AG10803 (cell line): ENCODE data around the gene GADL1.

Experiments
- DNase-seq: peaks from one replicate; pipeline ENCODE4 v3.0.0; 2010; ENCODE audit warnings: low read depth
- H3K4me3 ChIP-seq: 2 replicates; pipeline ENCODE4 v1.5.1; 2011; ENCODE audit warnings: mild to moderate bottlenecking, low read length, control low read depth
- CTCF ChIP-seq: conservative IDR thresholded peaks from 2 replicates; pipeline ENCODE4 v1.5.1; 2011; ENCODE audit warnings: mild to moderate bottlenecking, low read length, control low read depth, inconsistent platforms

Gene GADL1

GRCh38 chr3:30775040-30775439, 119.4 kb downstream of the GADL1 start:
- TF ChIP-seq CTCF: no peak
- no peak overlapping the region for H3K4me3 ChIP-seq
- DNase-seq: no peak

GRCh38 chr3:30774062-30774461, 120.4 kb downstream of the GADL1 start:
- DNase-seq: no peak
- TF ChIP-seq CTCF: no peak
- H3K4me3 ChIP-seq: no peak overlapping the region

- no peak for TF ChIP-seq CTCF
- H3K4me3 ChIP-seq: no peak overlapping the region
- peak; percentile 91 for DNase-seq
Measured at GRCh38 chr3:30770387-30770786, 124.1 kb downstream of the GADL1 start.

- DNase-seq: peak; percentile 54
- H3K4me3 ChIP-seq: no peak overlapping the region
- peak; percentile 90 for TF ChIP-seq CTCF
Measured at GRCh38 chr3:30768703-30769550, 125.5 kb downstream of the GADL1 start.

GRCh38 chr3:30768046-30768445, 126.4 kb downstream of the GADL1 start:
- TF ChIP-seq CTCF: no peak
- H3K4me3 ChIP-seq: no peak overlapping the region
- DNase-seq: peak; percentile 11

GRCh38 chr3:30766522-30766921, 127.9 kb downstream of the GADL1 start:
- H3K4me3 ChIP-seq: no peak overlapping the region
- DNase-seq: no peak
- no peak for TF ChIP-seq CTCF

- no peak overlapping the region for H3K4me3 ChIP-seq
- no peak for TF ChIP-seq CTCF
- DNase-seq: no peak
Measured at GRCh38 chr3:30764891-30765290, 129.6 kb downstream of the GADL1 start.
